ENCODE results near the gene MMP15. TPM values are rescaled to one million over a fixed set of nuclear protein-coding genes. Genes with fewer than 3 reads are reported as not detected.

Gene MMP15
- total RNA-seq, 1 experiment from 2014 or later = 55.5 TPM

GRCh38 chr16:57985204-57986181 is 40.1 kb upstream of the MMP15 start (continued):
- TF ChIP-seq ZNF416 (CRISPR knock-in tag; IDR thresholded peaks at IDR 0.05) = no peak
- TF ChIP-seq JUN (CRISPR knock-in tag; IDR thresholded peaks at IDR 0.05) = no peak
- TF ChIP-seq NR1H2 (CRISPR knock-in tag; IDR thresholded peaks at IDR 0.05) = no peak
- TF ChIP-seq SOX15 (CRISPR knock-in tag; IDR thresholded peaks at IDR 0.05) = no peak
- TF ChIP-seq STAT6 (CRISPR knock-in tag; conservative IDR thresholded peaks at IDR 0.05; ENCODE audit: low read depth) = no peak
- no peak for TF ChIP-seq ZSCAN18 (CRISPR knock-in tag; IDR thresholded peaks at IDR 0.05)
- no peak for TF ChIP-seq FOXP1 (CRISPR knock-in tag; IDR thresholded peaks at IDR 0.05; ENCODE audit: borderline replicate concordance)
- TF ChIP-seq ZNF138 (CRISPR knock-in tag; conservative IDR thresholded peaks at IDR 0.05) = no peak
- TF ChIP-seq ATF1 (CRISPR knock-in tag; IDR thresholded peaks at IDR 0.05) = no peak
- no peak for TF ChIP-seq IRF1 (CRISPR knock-in tag; IDR thresholded peaks at IDR 0.05)
- no peak for TF ChIP-seq ZNF281 (CRISPR knock-in tag; IDR thresholded peaks at IDR 0.05)
- no peak; the same call in 1 of the 2 replicates for TF ChIP-seq E2F5 (CRISPR knock-in tag; IDR thresholded peaks at IDR 0.05)
- TF ChIP-seq ZBTB21 (CRISPR knock-in tag; IDR thresholded peaks at IDR 0.05; ENCODE audit: borderline replicate concordance) = no peak
- TF ChIP-seq ZNF423 (CRISPR knock-in tag; IDR thresholded peaks at IDR 0.05) = no peak

GRCh38 chr16:57986196-57986595 is 39.4 kb upstream of the MMP15 start:
- Mint-ChIP-seq H3K9me3 (no peaks in the 10 kb centered on the region), H3K4me1 (peaks cover 9% of the 10 kb centered on the region), H3K27me3 (ENCODE audit: low read depth) (peaks cover 48% of the 10 kb centered on the region), H3K27ac (no peak overlapping the region), H3K36me3 (no peaks in the 10 kb centered on the region), H3K4me3 (peak overlapping the region; percentile 86)
- POLR2A ChIA-PET = interaction anchor here (0.7 kb wide), 1 partner anchor 7 kb away, joined by 3 read pairs; no protein-coding TSS in a partner anchor
- TF ChIP-seq IRF1 (CRISPR knock-in tag; IDR thresholded peaks at IDR 0.05) (no peak), MXD4 (CRISPR knock-in tag; IDR thresholded peaks at IDR 0.05; ENCODE audit: borderline replicate concordance) (no peak), RELA (CRISPR knock-in tag; IDR thresholded peaks at IDR 0.05; ENCODE audit: borderline replicate concordance) (no peak), ZNF425 (CRISPR knock-in tag; conservative IDR thresholded peaks at IDR 0.05) (no peak), ERG (CRISPR knock-in tag; IDR thresholded peaks at IDR 0.05) (no peak), SMAD4 (CRISPR knock-in tag; IDR thresholded peaks at IDR 0.05) (no peak), NR1H2 (CRISPR knock-in tag; IDR thresholded peaks at IDR 0.05) (no peak), ESRRA (CRISPR knock-in tag; IDR thresholded peaks at IDR 0.05; ENCODE audit: borderline replicate concordance) (no peak)
- CTCF ChIA-PET = interaction anchor here (1.4 to 2.2 kb wide), 3 partner anchors 12 to 190 kb away, joined by 4 to 6 read pairs (median 4); partner anchors contain the start of gene ZNF319
- DNase-seq (ENCODE audit: low spot score) (no peak), ATAC-seq (no peak)
